HG02884 (cell line): ENCODE measurements around the gene NQO1.
"Not testable (repeated sequence)": the region's sequence is repeated elsewhere in the genome, so short reads cannot be mapped to it uniquely, and the experiment has no call there.

Experiments
- ATAC-seq: cut with Tn5 transposase; IDR thresholded peaks from one replicate; pipeline ENCODE4 v1.9.1; 2021; ENCODE audit warnings: mild to moderate bottlenecking, moderate library complexity; ENCODE audit not compliant: unreplicated experiment

The NQO1 gene

GRCh38 chr16:69726313-69727060, at the start of gene NQO1:
TSS of gene NQO1 (minus strand) at chr16:69726560. CDS start at chr16:69726439, 121 bp downstream.
- ATAC-seq, result peak; percentile 97

GRCh38 chr16:69775563-69775962, 49.2 kb upstream of the NQO1 start:
- ATAC-seq, result no peak

- no peak for ATAC-seq
These were observed 47.0 kb upstream of the NQO1 start for GRCh38 chr16:69773260-69773947.

- no peak for ATAC-seq
These were observed 45.2 kb upstream of the NQO1 start for GRCh38 chr16:69771651-69771967.

- ATAC-seq, result no peak
These were observed 43.0 kb upstream of the NQO1 start for GRCh38 chr16:69769404-69769803.

GRCh38 chr16:69768666-69769065, 42.3 kb upstream of the NQO1 start:
- ATAC-seq, result no peak

GRCh38 chr16:69767459-69768229, 41.3 kb upstream of the NQO1 start:
- ATAC-seq, result no peak

GRCh38 chr16:69763599-69763942, 37.2 kb upstream of the NQO1 start:
- no peak for ATAC-seq

GRCh38 chr16:69762814-69763598, 36.6 kb upstream of the NQO1 start:
- ATAC-seq, result peak; percentile 8

GRCh38 chr16:69761983-69762813, 35.8 kb upstream of the NQO1 start, which contains the start of gene WWP2:
TSS of gene WWP2 (plus strand) at chr16:69762332. CDS start at chr16:69787011, 24,679 bp downstream.
- ATAC-seq, result peak; percentile 77

GRCh38 chr16:69757375-69757774, 31.0 kb upstream of the NQO1 start:
- not testable (repeated sequence) for ATAC-seq

- ATAC-seq, result no peak
These were observed 30.3 kb upstream of the NQO1 start for GRCh38 chr16:69756705-69757104.

- peak; percentile 92 for ATAC-seq
These were observed 28.3 kb upstream of the NQO1 start, which contains the start of gene NOB1 for GRCh38 chr16:69754469-69755310. TSS of gene NOB1 (minus strand) at chr16:69754926. CDS start at chr16:69754910, 16 bp downstream.

GRCh38 chr16:69754143-69754468, 27.7 kb upstream of the NQO1 start:
- no peak for ATAC-seq

GRCh38 chr16:69748694-69749345, 22.5 kb upstream of the NQO1 start:
- ATAC-seq, result no peak

GRCh38 chr16:69747115-69747514, 20.8 kb upstream of the NQO1 start:
- no peak for ATAC-seq

GRCh38 chr16:69745959-69746358, 19.6 kb upstream of the NQO1 start:
- no peak for ATAC-seq

- no peak for ATAC-seq
These were observed 18.9 kb upstream of the NQO1 start for GRCh38 chr16:69745232-69745612.
